HPDE6-E6E7 (cell line): ENCODE results near the gene UTS2.

Source experiments
- DNase-seq: peaks from one replicate; pipeline ENCODE4 v3.0.0; 2011; ENCODE audit warnings: missing footprints; ENCODE audit errors: extremely low spot score

Gene UTS2

GRCh38 chr1:7852804-7853683 is at the start of gene UTS2:
Gene UTS2, minus strand, starts transcription at chr1:7853065. Its CDS starts 62 bp downstream, at chr1:7853003.
- DNase-seq = no peak

- DNase-seq = no peak
Observed at GRCh38 chr1:7899741-7900140, 46.9 kb upstream of the UTS2 start.

- DNase-seq = no peak
Observed at GRCh38 chr1:7898962-7899361, 46.1 kb upstream of the UTS2 start.

- no peak for DNase-seq
Observed at GRCh38 chr1:7896994-7897393, 44.1 kb upstream of the UTS2 start.

- DNase-seq = no peak
Observed at GRCh38 chr1:7893529-7894180, 40.8 kb upstream of the UTS2 start.

- DNase-seq = no peak
Observed at GRCh38 chr1:7891804-7892203, 38.9 kb upstream of the UTS2 start.

- DNase-seq = no peak
Observed at GRCh38 chr1:7890853-7891252, 38.0 kb upstream of the UTS2 start.

GRCh38 chr1:7888248-7889081 is 35.6 kb upstream of the UTS2 start:
- no peak for DNase-seq

GRCh38 chr1:7886405-7886745 is 33.5 kb upstream of the UTS2 start:
- peak; percentile 65 for DNase-seq

GRCh38 chr1:7885513-7886404 is 32.9 kb upstream of the UTS2 start:
- peak; percentile 58 for DNase-seq

GRCh38 chr1:7884757-7885156 is 31.9 kb upstream of the UTS2 start:
- DNase-seq = no peak

GRCh38 chr1:7879228-7879627 is 26.4 kb upstream of the UTS2 start:
- DNase-seq = no peak

- DNase-seq = no peak
Observed at GRCh38 chr1:7878027-7878426, 25.2 kb upstream of the UTS2 start.

- DNase-seq = no peak
Observed at GRCh38 chr1:7873801-7874795, 21.2 kb upstream of the UTS2 start.

- no peak for DNase-seq
Observed at GRCh38 chr1:7871136-7871535, 18.3 kb upstream of the UTS2 start.

GRCh38 chr1:7869136-7869920 is 16.5 kb upstream of the UTS2 start:
- no peak for DNase-seq

- DNase-seq = no peak
Observed at GRCh38 chr1:7868070-7868780, 15.4 kb upstream of the UTS2 start.

GRCh38 chr1:7865978-7866377 is 13.1 kb upstream of the UTS2 start:
- DNase-seq = no peak
